Sigmoid colon (tissue), 4 donors: Measurements from ENCODE around the gene KCNIP3.

ENCODE experiments used
- EP300 ChIP-seq, 4 donors: sonication (generic); formaldehyde crosslinking; IDR thresholded peaks; one replicate each; pipeline ENCODE4 v1.6.1; 2017; ENCODE audit warnings: antibody characterized with exemption in 4 of 4
- POLR2AphosphoS5 ChIP-seq, 4 donors: sonication (generic); formaldehyde crosslinking; IDR thresholded peaks; one replicate each; pipeline ENCODE4 v1.6.1; 2017; ENCODE audit warnings: antibody characterized with exemption in 4 of 4
- TF ChIP-seq, protein P1 (sequence below), 4 experiments: fragments of 450-650 bp in 3 of 4; fragments of 200-600 bp in 1 of 4; IDR thresholded peaks; one replicate each; pipeline ENCODE4 v1.5.1; 2016 to 2019; ENCODE audit warnings: antibody characterized with exemption in 4 of 4, mild to moderate bottlenecking in 3 of 4, moderate library complexity in 2 of 4

DNA sequence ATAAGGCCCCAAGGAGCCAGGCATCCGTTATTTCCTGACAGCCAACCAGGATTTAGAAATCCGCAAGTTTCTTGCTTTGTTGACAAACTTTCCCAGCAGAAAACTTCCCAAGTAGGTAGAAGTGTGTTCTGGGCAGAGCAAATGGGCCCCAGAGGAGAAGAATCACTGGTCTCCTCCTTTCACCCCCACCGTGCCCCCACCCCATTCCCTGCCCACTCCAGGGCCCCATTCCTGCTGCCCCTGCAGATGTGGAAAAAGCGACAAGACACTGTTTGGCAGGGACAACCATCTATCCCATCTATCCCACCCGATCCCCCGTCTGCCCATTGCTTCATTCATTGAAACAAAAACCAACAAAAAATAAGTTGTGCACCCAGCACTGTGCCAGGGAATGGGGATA is 95.2 kb downstream of the KCNIP3 start:
- TF ChIP-seq, protein P1, sequence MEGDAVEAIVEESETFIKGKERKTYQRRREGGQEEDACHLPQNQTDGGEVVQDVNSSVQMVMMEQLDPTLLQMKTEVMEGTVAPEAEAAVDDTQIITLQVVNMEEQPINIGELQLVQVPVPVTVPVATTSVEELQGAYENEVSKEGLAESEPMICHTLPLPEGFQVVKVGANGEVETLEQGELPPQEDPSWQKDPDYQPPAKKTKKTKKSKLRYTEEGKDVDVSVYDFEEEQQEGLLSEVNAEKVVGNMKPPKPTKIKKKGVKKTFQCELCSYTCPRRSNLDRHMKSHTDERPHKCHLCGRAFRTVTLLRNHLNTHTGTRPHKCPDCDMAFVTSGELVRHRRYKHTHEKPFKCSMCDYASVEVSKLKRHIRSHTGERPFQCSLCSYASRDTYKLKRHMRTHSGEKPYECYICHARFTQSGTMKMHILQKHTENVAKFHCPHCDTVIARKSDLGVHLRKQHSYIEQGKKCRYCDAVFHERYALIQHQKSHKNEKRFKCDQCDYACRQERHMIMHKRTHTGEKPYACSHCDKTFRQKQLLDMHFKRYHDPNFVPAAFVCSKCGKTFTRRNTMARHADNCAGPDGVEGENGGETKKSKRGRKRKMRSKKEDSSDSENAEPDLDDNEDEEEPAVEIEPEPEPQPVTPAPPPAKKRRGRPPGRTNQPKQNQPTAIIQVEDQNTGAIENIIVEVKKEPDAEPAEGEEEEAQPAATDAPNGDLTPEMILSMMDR (IDR thresholded peaks at IDR 0.05), result no peak
- TF ChIP-seq EP300 (IDR thresholded peaks at IDR 0.05), result no peak
- no peak for TF ChIP-seq POLR2AphosphoS5 (IDR thresholded peaks at IDR 0.05)
